Right kidney (tissue), 9 donors: ENCODE data around the gene REN.
A peak's percentile ranks its signal among the peaks of the same experiment; 100 is the strongest.

ENCODE experiments used
- DNase-seq: peaks from one replicate; pipeline ENCODE4 v3.0.0-alpha.2; 2016
- long read RNA-seq, 8 donors: transcript quantifications; one replicate each; lab custom pipeline, GENCODE V29; 2026

REN gene
- long read RNA-seq, donor 1, partial matches to known transcripts, result 11 of 40 reads
- long read RNA-seq, donor 1, other reads (novel, unspliced or antisense), result 29 of 40 reads
- long read RNA-seq, donor 2, partial matches to known transcripts, result 0 of 9 reads
- long read RNA-seq, donor 2, other reads (novel, unspliced or antisense), result 9 of 9 reads
- long read RNA-seq, donor 3, partial matches to known transcripts, result 6 of 25 reads
- long read RNA-seq, donor 3, other reads (novel, unspliced or antisense), result 19 of 25 reads
- long read RNA-seq, donor 4, partial matches to known transcripts, result 21 of 42 reads
- long read RNA-seq, donor 4, other reads (novel, unspliced or antisense), result 21 of 42 reads
- long read RNA-seq, donor 5, partial matches to known transcripts, result 0 of 10 reads
- long read RNA-seq, donor 5, other reads (novel, unspliced or antisense), result 10 of 10 reads
- long read RNA-seq, donor 6, partial matches to known transcripts, result 5 of 5 reads
- long read RNA-seq, donor 6, other reads (novel, unspliced or antisense), result 0 of 5 reads
- long read RNA-seq, donor 7, partial matches to known transcripts, result 28 of 54 reads
- long read RNA-seq, donor 7, other reads (novel, unspliced or antisense), result 26 of 54 reads
- long read RNA-seq, donor 8, partial matches to known transcripts, result 5 of 24 reads
- long read RNA-seq, donor 8, other reads (novel, unspliced or antisense), result 19 of 24 reads

- DNase-seq, result no peak
Observed at GRCh38 chr1:204166219-204166618, at the start of gene REN. Gene REN, minus strand, starts transcription at chr1:204166337. Its CDS starts 44 bp downstream, at chr1:204166293.

- DNase-seq, result peak; percentile 81
Observed at GRCh38 chr1:204213668-204214662, 47.8 kb upstream of the REN start, which contains the start of gene GOLT1A. Gene GOLT1A, minus strand, starts transcription at chr1:204213988. Its CDS starts 82 bp downstream, at chr1:204213906.

- no peak for DNase-seq
Observed at GRCh38 chr1:204212715-204213114, 46.6 kb upstream of the REN start.

- no peak for DNase-seq
Observed at GRCh38 chr1:204211046-204211445, 44.9 kb upstream of the REN start.

GRCh38 chr1:204207136-204207616 is 41.0 kb upstream of the REN start:
- DNase-seq, result peak; percentile 66

- no peak for DNase-seq
Observed at GRCh38 chr1:204206121-204206520, 40.0 kb upstream of the REN start.

GRCh38 chr1:204205486-204205885 is 39.3 kb upstream of the REN start:
- no peak for DNase-seq

GRCh38 chr1:204204944-204205343 is 38.8 kb upstream of the REN start:
- no peak for DNase-seq

GRCh38 chr1:204203206-204203767 is 37.1 kb upstream of the REN start:
- no peak for DNase-seq

- DNase-seq, result no peak
Observed at GRCh38 chr1:204202481-204202880, 36.3 kb upstream of the REN start.

- DNase-seq, result no peak
Observed at GRCh38 chr1:204201348-204202040, 35.4 kb upstream of the REN start.

GRCh38 chr1:204199579-204199978 is 33.4 kb upstream of the REN start:
- DNase-seq, result no peak

GRCh38 chr1:204198348-204199340 is 32.5 kb upstream of the REN start:
- no peak for DNase-seq

- DNase-seq, result no peak
Observed at GRCh38 chr1:204197068-204197467, 30.9 kb upstream of the REN start.

- no peak for DNase-seq
Observed at GRCh38 chr1:204196068-204196795, 30.1 kb upstream of the REN start, which contains the start of gene KISS1. Gene KISS1, minus strand, starts transcription at chr1:204196491. Its CDS starts 3,615 bp downstream, at chr1:204192876.

- DNase-seq, result no peak
Observed at GRCh38 chr1:204194771-204195170, 28.6 kb upstream of the REN start.

- no peak for DNase-seq
Observed at GRCh38 chr1:204194080-204194479, 27.9 kb upstream of the REN start.

- DNase-seq, result no peak
Observed at GRCh38 chr1:204192589-204193352, 26.6 kb upstream of the REN start.
